ENCODE data around the gene ANO1. TPM values are rescaled to one million over a fixed set of nuclear protein-coding genes. Genes with fewer than 3 reads are reported as not detected.

The ANO1 gene
- total RNA-seq, 1 experiment from 2014 or later: 10.9 TPM

DNA sequence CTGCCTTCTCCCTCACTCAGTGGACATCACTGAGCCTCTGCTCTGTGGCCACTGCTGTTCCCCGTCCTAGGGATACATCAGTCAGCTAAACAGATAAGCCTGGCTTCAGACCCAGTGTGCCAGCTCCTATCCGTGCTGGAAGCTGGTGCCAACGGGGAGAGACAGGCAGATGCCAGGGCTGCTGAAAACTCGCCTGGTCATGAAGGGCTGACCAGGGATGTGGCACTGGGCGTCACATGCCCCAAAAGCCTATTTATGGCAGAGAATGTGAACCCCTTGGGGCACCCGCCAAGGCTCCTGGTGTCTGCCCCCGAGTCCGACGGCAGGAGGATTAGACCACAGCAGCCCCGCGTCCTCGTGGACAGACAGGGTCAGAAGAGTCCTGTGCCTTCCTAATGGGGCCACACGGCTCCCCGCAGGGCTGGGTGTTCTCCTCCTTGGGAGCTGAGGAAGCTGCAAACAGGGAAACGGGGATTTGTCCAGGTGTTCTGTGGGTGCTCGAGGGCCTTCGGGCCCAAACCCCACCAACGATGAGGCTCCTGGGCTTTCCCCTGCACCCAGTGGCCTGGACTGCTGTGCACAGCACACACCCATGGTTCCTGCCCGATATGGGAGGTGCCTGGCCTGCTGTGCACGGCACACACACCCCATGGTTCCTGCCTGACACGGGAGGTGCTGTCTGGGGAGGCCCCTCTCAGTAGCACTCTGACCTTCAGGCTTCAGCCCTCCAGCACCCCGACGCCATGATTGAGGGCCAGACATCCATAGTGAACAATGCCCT is 19.9 kb downstream of the ANO1 start:
- Histone ChIP-seq H3K27ac (ENCODE audit: insufficient read length, low read depth, low read length) (no peak overlapping the region), H2BK15ac (ENCODE audit: low read depth, low read length) (no peak overlapping the region), H3K4ac (ENCODE audit: low read depth, low read length) (no peak overlapping the region), H2BK120ac (ENCODE audit: low read depth, low read length, poor library complexity, severe bottlenecking) (no peak overlapping the region), H4K20me1 (ENCODE audit: control insufficient read depth, insufficient read depth, insufficient read length) (no peaks in the 10 kb centered on the region), H4K91ac (ENCODE audit: insufficient read length, low read depth, low read length) (no peak overlapping the region), H2BK20ac (ENCODE audit: low read depth, low read length, poor library complexity, severe bottlenecking) (no peak overlapping the region), H2AFZ (ENCODE audit: low read length) (no peak overlapping the region), H3K79me1 (ENCODE audit: insufficient read depth, low read depth, low read length, poor library complexity, severe bottlenecking) (no peaks in the 10 kb centered on the region), H3K14ac (ENCODE audit: insufficient read depth, low read length) (no peak overlapping the region), H4K8ac (replicated peaks; ENCODE audit: insufficient read length, low read depth, low read length) (no peak overlapping the region), H4K5ac (ENCODE audit: insufficient read length, low read depth, low read length) (no peak overlapping the region), H3K9ac (ENCODE audit: extremely low read depth, insufficient read length, low read length) (no peak overlapping the region), H3K23me2 (ENCODE audit: insufficient read length, low read depth, low read length, poor library complexity, severe bottlenecking) (no peaks in the 10 kb centered on the region), H3K4me1 (ENCODE audit: insufficient read depth, low read length) (no peaks in the 10 kb centered on the region), H3K18ac (ENCODE audit: insufficient read length, low read depth, low read length) (no peak overlapping the region), H2BK12ac (ENCODE audit: insufficient read length, low read depth, low read length) (no peak overlapping the region), H3K23ac (ENCODE audit: insufficient read length, low read depth, low read length) (no peak overlapping the region), H3K9me3 (ENCODE audit: control insufficient read depth, low read depth, low read length) (no peaks in the 10 kb centered on the region), H3K79me2 (ENCODE audit: insufficient read depth, low read length) (no peaks in the 10 kb centered on the region), H2AK5ac (ENCODE audit: insufficient read length, low read length) (no peak overlapping the region), H2BK5ac (ENCODE audit: insufficient read length, low read length) (no peak overlapping the region), H3K27me3 (ENCODE audit: insufficient read depth, low read length) (no peaks in the 10 kb centered on the region), H3K4me2 (ENCODE audit: insufficient read depth, insufficient read length, low read length) (no peak overlapping the region), H3K56ac (ENCODE audit: insufficient read length, low read depth, low read length) (no peak overlapping the region), H3T11ph (ENCODE audit: low read length) (no peak overlapping the region)
- DNase-seq: no peak
- H3K4me1 Mint-ChIP-seq: no peaks in the 10 kb centered on the region; a peak in 1 of 4 replicates
- H3K27ac Mint-ChIP-seq: no peak overlapping the region
- no peak overlapping the region for H3K4me3 Mint-ChIP-seq
- no peaks in the 10 kb centered on the region; a peak in 1 of 5 replicates for H3K9me3 Mint-ChIP-seq
- WGBS (ENCODE audit: extremely low coverage, insufficient read length, low lambda C conversion rate): no CpG with 5 or more reads among the region's 23 CpGs
- H3K27me3 Mint-ChIP-seq (ENCODE audit: low read depth): peaks cover 7% of the 10 kb centered on the region
- TF ChIP-seq, protein P1, sequence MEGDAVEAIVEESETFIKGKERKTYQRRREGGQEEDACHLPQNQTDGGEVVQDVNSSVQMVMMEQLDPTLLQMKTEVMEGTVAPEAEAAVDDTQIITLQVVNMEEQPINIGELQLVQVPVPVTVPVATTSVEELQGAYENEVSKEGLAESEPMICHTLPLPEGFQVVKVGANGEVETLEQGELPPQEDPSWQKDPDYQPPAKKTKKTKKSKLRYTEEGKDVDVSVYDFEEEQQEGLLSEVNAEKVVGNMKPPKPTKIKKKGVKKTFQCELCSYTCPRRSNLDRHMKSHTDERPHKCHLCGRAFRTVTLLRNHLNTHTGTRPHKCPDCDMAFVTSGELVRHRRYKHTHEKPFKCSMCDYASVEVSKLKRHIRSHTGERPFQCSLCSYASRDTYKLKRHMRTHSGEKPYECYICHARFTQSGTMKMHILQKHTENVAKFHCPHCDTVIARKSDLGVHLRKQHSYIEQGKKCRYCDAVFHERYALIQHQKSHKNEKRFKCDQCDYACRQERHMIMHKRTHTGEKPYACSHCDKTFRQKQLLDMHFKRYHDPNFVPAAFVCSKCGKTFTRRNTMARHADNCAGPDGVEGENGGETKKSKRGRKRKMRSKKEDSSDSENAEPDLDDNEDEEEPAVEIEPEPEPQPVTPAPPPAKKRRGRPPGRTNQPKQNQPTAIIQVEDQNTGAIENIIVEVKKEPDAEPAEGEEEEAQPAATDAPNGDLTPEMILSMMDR (conservative IDR thresholded peaks at IDR 0.05): no peak
- peaks cover 0 to 3% (median 0%) of the 10 kb centered on the region in 3 experiments; a peak in 2 of 7 replicates for H3K36me3 Mint-ChIP-seq (ENCODE audit: insufficient read depth in 1 of 3, low read depth in 3 of 3)

Measured in H9 (cell line).